MM.1S (cell line): ENCODE data around the gene PIGQ.

ENCODE experiments used
- DNase-seq: peaks from one replicate; pipeline ENCODE4 v3.0.0-alpha.2; 2015
- H2AFZ ChIP-seq: fragments of 300-600 bp; sonication (generic); 2 replicates; pipeline ENCODE4 v1.6.0; 2016; ENCODE audit warnings: antibody characterized with exemption, low read length
- H3F3A ChIP-seq: fragments of 300-600 bp; sonication (generic); 2 replicates; pipeline ENCODE4 v1.6.1; 2016; ENCODE audit warnings: mild to moderate bottlenecking, antibody characterized with exemption, low read length, moderate library complexity, mixed read lengths; ENCODE audit not compliant: insufficient read depth
- H3K27ac ChIP-seq: fragments of 300-600 bp; sonication (generic); 2 replicates; pipeline ENCODE4 v1.5.1; 2016; ENCODE audit warnings: mild to moderate bottlenecking, low read length
- H3K27me3 ChIP-seq: fragments of 300-600 bp; sonication (generic); replicated peaks from 2 replicates; pipeline ENCODE4 v1.6.0; 2016; ENCODE audit warnings: low read length; ENCODE audit not compliant: insufficient read depth
- H3K36me3 ChIP-seq: fragments of 300-600 bp; sonication (generic); replicated peaks from 2 replicates; pipeline ENCODE4 v1.6.1; 2016; ENCODE audit warnings: mild to moderate bottlenecking, low read length, mixed read lengths; ENCODE audit not compliant: insufficient read depth
- H3K4me1 ChIP-seq: fragments of 300-600 bp; sonication (generic); 2 replicates; pipeline ENCODE4 v1.6.1; 2016; ENCODE audit warnings: low read length, mixed read lengths
- H3K4me2 ChIP-seq: fragments of 300-600 bp; sonication (generic); 2 replicates; pipeline ENCODE4 v1.6.0; 2016; ENCODE audit warnings: low read depth, low read length
- H3K4me3 ChIP-seq: fragments of 300-600 bp; sonication (generic); 2 replicates; pipeline ENCODE4 v1.5.1; 2016; ENCODE audit warnings: low read length, mixed read lengths
- H3K79me2 ChIP-seq: fragments of 300-600 bp; sonication (generic); 2 replicates; pipeline ENCODE4 v1.6.1; 2016; ENCODE audit warnings: mixed run types, low read length, mixed read lengths
- H3K9ac ChIP-seq: fragments of 300-600 bp; sonication (generic); 2 replicates; pipeline ENCODE4 v1.6.1; 2016; ENCODE audit warnings: low read length, mixed read lengths
- H3K9me2 ChIP-seq: fragments of 300-600 bp; sonication (generic); replicated peaks from 2 replicates; pipeline ENCODE4 v1.6.1; 2016; ENCODE audit warnings: mild to moderate bottlenecking, low read length, mixed read lengths; ENCODE audit not compliant: insufficient read depth
- H3K9me3 ChIP-seq: fragments of 300-600 bp; sonication (generic); replicated peaks from 2 replicates; pipeline ENCODE4 v1.6.1; 2016; ENCODE audit warnings: mild to moderate bottlenecking, low read length, mixed read lengths; ENCODE audit not compliant: insufficient read depth
- H4K20me1 ChIP-seq: fragments of 300-600 bp; sonication (generic); 2 replicates; pipeline ENCODE4 v1.6.1; 2016; ENCODE audit warnings: mild to moderate bottlenecking, low read length, moderate library complexity, mixed read lengths; ENCODE audit not compliant: insufficient read depth
- CTCF ChIP-seq: fragments of 300-600 bp; sonication (generic); IDR thresholded peaks from 2 replicates; pipeline ENCODE4 v1.5.1; 2016; ENCODE audit warnings: antibody characterized with exemption, low read length, mixed read lengths
- EZH2 ChIP-seq: fragments of 300-600 bp; sonication (generic); optimal IDR thresholded peaks from 2 replicates; pipeline ENCODE3; 2017; ENCODE audit warnings: low read depth, mild to moderate bottlenecking, antibody characterized with exemption, low read length, mixed read lengths
- EZH2phosphoT487 ChIP-seq: fragments of 300-600 bp; sonication (generic); IDR thresholded peaks from 2 replicates; pipeline ENCODE4 v1.6.1; 2018; ENCODE audit warnings: antibody characterized with exemption, low read length

Gene PIGQ

GRCh38 chr16:540645-541340 lies 29.0 kb upstream of the PIGQ start:
- H3K27ac ChIP-seq, result no peak overlapping the region
- H3K27me3 ChIP-seq, result no peaks in the 10 kb centered on the region
- no peaks in the 10 kb centered on the region for H3F3A ChIP-seq
- no peak for DNase-seq
- H3K4me1 ChIP-seq, result no peaks in the 10 kb centered on the region
- no peak overlapping the region for H3K9ac ChIP-seq
- H4K20me1 ChIP-seq, result no peaks in the 10 kb centered on the region
- H3K9me2 ChIP-seq, result no peaks in the 10 kb centered on the region
- H3K79me2 ChIP-seq, result peaks cover 84% of the 10 kb centered on the region
- H2AFZ ChIP-seq, result no peak overlapping the region
- no peaks in the 10 kb centered on the region for H3K9me3 ChIP-seq
- no peaks in the 10 kb centered on the region for H3K36me3 ChIP-seq
- H3K4me2 ChIP-seq, result no peak overlapping the region
- H3K4me3 ChIP-seq, result no peak overlapping the region
- no peak for TF ChIP-seq EZH2phosphoT487
- TF ChIP-seq EZH2, result no peak
- no peak for TF ChIP-seq CTCF

GRCh38 chr16:543301-544164 lies 26.2 kb upstream of the PIGQ start:
- no peak overlapping the region for H3K27ac ChIP-seq
- H2AFZ ChIP-seq, result no peak overlapping the region
- no peak overlapping the region for H3K4me2 ChIP-seq
- H3K9ac ChIP-seq, result no peak overlapping the region
- H3K9me3 ChIP-seq, result no peaks in the 10 kb centered on the region
- H3F3A ChIP-seq, result no peaks in the 10 kb centered on the region
- H3K27me3 ChIP-seq, result no peaks in the 10 kb centered on the region
- no peaks in the 10 kb centered on the region for H4K20me1 ChIP-seq
- no peak for DNase-seq
- H3K36me3 ChIP-seq, result no peaks in the 10 kb centered on the region
- no peak for TF ChIP-seq CTCF
- TF ChIP-seq EZH2, result no peak
- TF ChIP-seq EZH2phosphoT487, result no peak
- H3K4me1 ChIP-seq, result no peaks in the 10 kb centered on the region
- no peak overlapping the region for H3K4me3 ChIP-seq
- no peaks in the 10 kb centered on the region for H3K9me2 ChIP-seq
- H3K79me2 ChIP-seq, result peaks cover 63% of the 10 kb centered on the region

GRCh38 chr16:544517-544916 lies 25.3 kb upstream of the PIGQ start:
- Histone ChIP-seq H3K27me3 (no peaks in the 10 kb centered on the region), H2AFZ (no peak overlapping the region), H3K9me3 (no peaks in the 10 kb centered on the region), H4K20me1 (no peaks in the 10 kb centered on the region), H3K4me1 (no peaks in the 10 kb centered on the region), H3F3A (no peaks in the 10 kb centered on the region), H3K27ac (no peak overlapping the region), H3K79me2 (peaks cover 55% of the 10 kb centered on the region), H3K4me2 (no peak overlapping the region), H3K9me2 (no peaks in the 10 kb centered on the region), H3K36me3 (no peaks in the 10 kb centered on the region), H3K9ac (no peak overlapping the region), H3K4me3 (no peak overlapping the region)
- DNase-seq, result no peak
- TF ChIP-seq EZH2phosphoT487, result no peak
- TF ChIP-seq CTCF, result no peak
- no peak for TF ChIP-seq EZH2
